Stomach (tissue), 4 donors: Measurements from ENCODE around the gene SLC5A10.
"Not testable (repeated sequence)": the region's sequence is repeated elsewhere in the genome, so short reads cannot be mapped to it uniquely, and the experiment has no call there.

Source experiments
- CTCF ChIP-seq, 7 experiments: fragments of 450-650 bp in 4 of 7; fragments of 200-600 bp in 3 of 7; sonication (generic) in 3 of 7; IDR thresholded peaks; one replicate each; pipeline ENCODE4 v1.5.1; 2016 to 2019; ENCODE audit warnings: antibody characterized with exemption in 7 of 7, control low read depth in 2 of 7, mild to moderate bottlenecking in 1 of 7
- POLR2A ChIP-seq, 4 donors: fragments of 450-650 bp; IDR thresholded peaks; one replicate each; pipeline ENCODE4 v1.6.1; 2016; ENCODE audit warnings: antibody characterized with exemption in 4 of 4, control low read depth in 2 of 4, mild to moderate bottlenecking in 1 of 4, moderate library complexity in 1 of 4

GRCh38 chr17:19043032-19043431 is 91.1 kb downstream of the SLC5A10 start:
- TF ChIP-seq CTCF, POLR2A (IDR thresholded peaks at IDR 0.05): not testable (repeated sequence)
